TTC549 (cell line): ENCODE measurements around the gene FBXO40.

Source experiments
- FAIRE-seq: peaks from 2 replicates; lab custom pipeline; 2012; peaks lifted over from hg19 to GRCh38; lab: Jason Lieb, UNC

FBXO40 gene

GRCh38 chr3:121663171-121663847 is 70.1 kb downstream of the FBXO40 start:
- no peak for FAIRE-seq

GRCh38 chr3:121665488-121665887 is 72.3 kb downstream of the FBXO40 start:
- no peak for FAIRE-seq

GRCh38 chr3:121667333-121667732 is 74.2 kb downstream of the FBXO40 start:
- FAIRE-seq = no peak

GRCh38 chr3:121670676-121671075 is 77.5 kb downstream of the FBXO40 start:
- FAIRE-seq = no peak

- no peak for FAIRE-seq
Measured at GRCh38 chr3:121677141-121677540, 84.0 kb downstream of the FBXO40 start.
